K562 (cell line): ENCODE measurements around the gene EDEM2. TPM values are rescaled to one million over a fixed set of nuclear protein-coding genes. Genes with fewer than 3 reads are reported as not detected.

Experiments used
- AFF4 ChIP-seq: sonication (generic); formaldehyde crosslinking; IDR thresholded peaks from 2 replicates; pipeline ENCODE4 v1.8.0; 2023; ENCODE audit warnings: mild to moderate bottlenecking, missing genetic modification reagents
- DMBX1 ChIP-seq: fragments of 250-450 bp; sonication (Bioruptor Pico); IDR thresholded peaks from 2 replicates; pipeline ENCODE4 v1.8.0; 2022; ENCODE audit warnings: inconsistent platforms, mild to moderate bottlenecking, moderate library complexity, borderline replicate concordance
- FOSL1 ChIP-seq: fragments of 200-800 bp; sonication (Bioruptor generic); conservative IDR thresholded peaks from 2 replicates; pipeline ENCODE4 v1.6.1; 2016; ENCODE audit warnings: missing genetic modification characterization, missing compliant biosample characterization
- HLTF ChIP-seq: fragments of 450-650 bp; IDR thresholded peaks from 2 replicates; pipeline ENCODE4 v1.6.1; 2016
- KHSRP ChIP-seq: fragments of 450-650 bp; IDR thresholded peaks from 2 replicates; pipeline ENCODE4 v1.6.1; 2017
- MGA ChIP-seq: fragments of 450-650 bp; IDR thresholded peaks from 2 replicates; pipeline ENCODE4 v1.6.1; 2016; ENCODE audit warnings: mild to moderate bottlenecking, moderate library complexity
- SMAD2 ChIP-seq: fragments of 150-350 bp; IDR thresholded peaks from 2 replicates; pipeline ENCODE4 v1.6.1; 2014; ENCODE audit warnings: low read depth, mild to moderate bottlenecking, low read length
- ZFX ChIP-seq: sonication (generic); formaldehyde crosslinking; IDR thresholded peaks from 2 replicates; pipeline ENCODE4 v1.8.0; 2022; ENCODE audit warnings: mild to moderate bottlenecking, missing genetic modification reagents, moderate library complexity
- polyA plus RNA-seq, 8 experiments: library from polyadenylated mRNA; depleted of rRNA in 4 of 8; stranded (reverse) in 5 of 8; unstranded in 3 of 8; fragments of >200 nt; fragmentation: Nextera tagmentation in 2 of 8; fragmentation: Illumina TruSeq in 1 of 8; extraction: Ambion mirVana in 2 of 8; extraction: Trizol in 1 of 8; gene quantifications; 2 replicates each; pipeline versions ENCODE4 v1.2.1 to v1.2.3, GENCODE V29; 2011 to 2014; ENCODE audit warnings: inconsistent platforms in 1 of 8, missing spikeins in 1 of 8
- total RNA-seq, 7 experiments: library from RNA; depleted of rRNA in 6 of 7; stranded (reverse); fragments of >200 nt in 6 of 7; fragmentation: Illumina TruSeq in 2 of 7; extraction: Trizol in 2 of 7; gene quantifications; 2 replicates each; pipeline versions ENCODE4 v1.2.1 to v1.2.3, GENCODE V29; 2011 to 2021; ENCODE audit warnings: low replicate concordance in 1 of 7

The EDEM2 gene
- total and polyA plus RNA-seq, 9 of the 15 experiments (the other 6 are each of a cell fraction or from before 2014, with no cell fraction given) = 6.9 to 11.0 (median 9.7) TPM

GRCh38 chr20:35093267-35093884 is 53.8 kb downstream of the EDEM2 start (continued):
- TF ChIP-seq ZFX (CRISPR knock-in tag) (no peak), DMBX1 (CRISPR knock-in tag) (0 out of 2 replicates have a peak, but pooled peaks have one; percentile 21), AFF4 (CRISPR knock-in tag) (no peak), SMAD2 (no peak), KHSRP (no peak), FOSL1 (tag) (peak; percentile 81), HLTF (no peak), MGA (peak; percentile 11; the same call in 1 of the 2 replicates)
